Peyer's patch (tissue), 4 donors: ENCODE data around the gene LIMS1. TPM values are rescaled to one million over a fixed set of nuclear protein-coding genes. Genes with fewer than 3 reads are reported as not detected.

Experiments used
- DNase-seq, 3 donors: peaks; one replicate each; pipeline ENCODE4 v3.0.0-alpha.2; 2017 to 2019
- H3K27ac ChIP-seq, 4 donors: fragments of 200-600 bp; sonication (generic); one replicate each; pipeline ENCODE4 v1.5.1; 2016 to 2019
- H3K27me3 ChIP-seq, 2 donors: fragments of 200-600 bp; sonication (generic); one replicate each; pipeline ENCODE4 v1.5.1; 2019
- H3K36me3 ChIP-seq, 3 donors: fragments of 200-600 bp; sonication (generic); one replicate each; pipeline ENCODE4 v1.5.1; 2016 to 2019
- H3K4me1 ChIP-seq, 4 donors: fragments of 200-600 bp; sonication (generic); one replicate each; pipeline ENCODE4 v1.5.1; 2016 to 2019
- H3K4me3 ChIP-seq, 4 donors: fragments of 200-600 bp; sonication (generic); 1 replicate in 3 of 4; 2 replicates in 1 of 4; pipeline ENCODE4 v1.5.1; 2016 to 2019; ENCODE audit warnings: mild to moderate bottlenecking in 1 of 4
- H3K9me3 ChIP-seq, 4 donors: fragments of 200-600 bp; sonication (generic); one replicate each; pipeline ENCODE4 v1.5.1; 2016 to 2019; ENCODE audit warnings: mild to moderate bottlenecking in 1 of 4
- POLR2A ChIP-seq, 2 donors: fragments of 450-650 bp; IDR thresholded peaks; one replicate each; pipeline ENCODE4 v1.5.1; 2017; ENCODE audit warnings: antibody characterized with exemption in 2 of 2, mild to moderate bottlenecking in 2 of 2, moderate library complexity in 2 of 2
- total RNA-seq, 4 donors: library from RNA; depleted of rRNA; stranded (reverse); fragments of >200 nt; gene quantifications; one replicate each; pipeline ENCODE4 v1.1.0, GENCODE V29; 2016
- TF ChIP-seq, protein P1 (sequence below), 6 experiments: fragments of 450-650 bp in 4 of 6; fragments of 200-600 bp in 2 of 6; sonication (generic) in 1 of 6; IDR thresholded peaks; one replicate each; pipeline ENCODE4 v1.5.1; 2017 to 2019; ENCODE audit warnings: antibody characterized with exemption in 6 of 6, mild to moderate bottlenecking in 3 of 6, moderate library complexity in 1 of 6

The LIMS1 gene
- total RNA-seq, 4 donors from 2014 or later: 24.2 to 78.4 (median 39.6) TPM

DNA sequence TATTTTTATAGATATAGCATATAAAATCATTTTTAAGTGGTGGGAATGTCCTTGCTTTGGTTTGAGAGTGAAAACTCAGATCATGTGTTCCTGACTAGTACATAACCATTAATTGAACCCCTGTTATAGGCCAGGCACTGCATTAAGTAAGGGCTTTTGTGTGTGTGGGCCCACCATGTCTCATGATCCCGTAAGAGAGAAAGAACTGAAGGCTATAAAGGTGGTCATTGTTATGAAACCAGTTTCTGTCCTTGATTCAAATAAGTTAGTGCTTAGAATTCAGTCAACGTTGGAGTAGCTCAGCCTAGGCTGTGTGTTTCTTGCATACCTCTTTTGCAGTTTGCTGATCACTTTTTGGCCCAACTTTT, 91.5 kb downstream of the LIMS1 start:
- TF ChIP-seq, protein P1, sequence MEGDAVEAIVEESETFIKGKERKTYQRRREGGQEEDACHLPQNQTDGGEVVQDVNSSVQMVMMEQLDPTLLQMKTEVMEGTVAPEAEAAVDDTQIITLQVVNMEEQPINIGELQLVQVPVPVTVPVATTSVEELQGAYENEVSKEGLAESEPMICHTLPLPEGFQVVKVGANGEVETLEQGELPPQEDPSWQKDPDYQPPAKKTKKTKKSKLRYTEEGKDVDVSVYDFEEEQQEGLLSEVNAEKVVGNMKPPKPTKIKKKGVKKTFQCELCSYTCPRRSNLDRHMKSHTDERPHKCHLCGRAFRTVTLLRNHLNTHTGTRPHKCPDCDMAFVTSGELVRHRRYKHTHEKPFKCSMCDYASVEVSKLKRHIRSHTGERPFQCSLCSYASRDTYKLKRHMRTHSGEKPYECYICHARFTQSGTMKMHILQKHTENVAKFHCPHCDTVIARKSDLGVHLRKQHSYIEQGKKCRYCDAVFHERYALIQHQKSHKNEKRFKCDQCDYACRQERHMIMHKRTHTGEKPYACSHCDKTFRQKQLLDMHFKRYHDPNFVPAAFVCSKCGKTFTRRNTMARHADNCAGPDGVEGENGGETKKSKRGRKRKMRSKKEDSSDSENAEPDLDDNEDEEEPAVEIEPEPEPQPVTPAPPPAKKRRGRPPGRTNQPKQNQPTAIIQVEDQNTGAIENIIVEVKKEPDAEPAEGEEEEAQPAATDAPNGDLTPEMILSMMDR (IDR thresholded peaks at IDR 0.05): no peak
- no peak for TF ChIP-seq POLR2A (IDR thresholded peaks at IDR 0.05)
- DNase-seq: no peak
- Histone ChIP-seq H3K9me3 (no peaks in the 10 kb centered on the region), H3K27me3 (no peaks in the 10 kb centered on the region), H3K27ac (peak overlapping the region in 1 of 4 donors; percentile 13), H3K4me1 (peaks cover 0 to 14% (median 3%) of the 10 kb centered on the region in 4 donors), H3K36me3 (no peaks in the 10 kb centered on the region), H3K4me3 (no peak overlapping the region)

DNA sequence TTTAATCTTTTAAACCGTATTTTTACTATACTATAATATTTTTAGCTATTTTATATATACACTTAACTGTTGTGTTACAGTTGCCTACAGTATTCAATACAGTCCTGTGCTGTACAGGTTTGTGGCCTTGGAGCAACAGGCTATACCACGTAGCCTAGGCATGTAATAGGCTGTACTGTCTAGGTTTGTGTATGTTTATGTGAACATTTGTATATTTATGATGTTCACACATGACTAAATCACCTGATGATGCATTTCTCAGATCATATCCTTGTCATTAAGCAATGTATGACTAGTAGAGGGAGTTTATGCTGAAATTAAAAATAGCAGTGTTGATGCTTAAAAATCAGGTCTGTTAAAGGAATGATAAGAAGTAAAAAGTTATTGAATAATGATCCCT, 92.7 kb downstream of the LIMS1 start:
- H3K27me3 ChIP-seq: no peaks in the 10 kb centered on the region
- H3K27ac ChIP-seq: no peak overlapping the region
- TF ChIP-seq POLR2A (IDR thresholded peaks at IDR 0.05): no peak
- TF ChIP-seq, protein P1 (IDR thresholded peaks at IDR 0.05): no peak
- H3K4me3 ChIP-seq: no peak overlapping the region
- H3K4me1 ChIP-seq: peaks cover 0 to 16% (median 8%) of the 10 kb centered on the region in 4 donors
- no peaks in the 10 kb centered on the region for H3K36me3 ChIP-seq
- DNase-seq: no peak
- H3K9me3 ChIP-seq: no peaks in the 10 kb centered on the region

- no peak for DNase-seq
- Histone ChIP-seq H3K36me3 (no peaks in the 10 kb centered on the region), H3K9me3 (no peaks in the 10 kb centered on the region), H3K27ac (peak overlapping the region in 1 of 4 donors; percentile 14), H3K4me1 (peaks cover 0 to 23% (median 12%) of the 10 kb centered on the region in 4 donors), H3K27me3 (no peaks in the 10 kb centered on the region), H3K4me3 (no peak overlapping the region)
- TF ChIP-seq, protein P1 (IDR thresholded peaks at IDR 0.05): no peak
- TF ChIP-seq POLR2A (IDR thresholded peaks at IDR 0.05): no peak
These were observed 93.8 kb downstream of the LIMS1 start for GRCh38 chr2:108627911-108628567.

- DNase-seq: no peak
- H3K27me3 ChIP-seq: no peaks in the 10 kb centered on the region
- peak overlapping the region in 1 of 4 donors; percentile 20 for H3K27ac ChIP-seq
- no peaks in the 10 kb centered on the region for H3K9me3 ChIP-seq
- no peak overlapping the region for H3K4me3 ChIP-seq
- peaks cover 2 to 32% (median 12%) of the 10 kb centered on the region in 4 donors for H3K4me1 ChIP-seq
- no peak for TF ChIP-seq POLR2A (IDR thresholded peaks at IDR 0.05)
- TF ChIP-seq, protein P1 (IDR thresholded peaks at IDR 0.05): no peak
- H3K36me3 ChIP-seq: no peaks in the 10 kb centered on the region
These were observed 94.7 kb downstream of the LIMS1 start for GRCh38 chr2:108628936-108629335.

DNA sequence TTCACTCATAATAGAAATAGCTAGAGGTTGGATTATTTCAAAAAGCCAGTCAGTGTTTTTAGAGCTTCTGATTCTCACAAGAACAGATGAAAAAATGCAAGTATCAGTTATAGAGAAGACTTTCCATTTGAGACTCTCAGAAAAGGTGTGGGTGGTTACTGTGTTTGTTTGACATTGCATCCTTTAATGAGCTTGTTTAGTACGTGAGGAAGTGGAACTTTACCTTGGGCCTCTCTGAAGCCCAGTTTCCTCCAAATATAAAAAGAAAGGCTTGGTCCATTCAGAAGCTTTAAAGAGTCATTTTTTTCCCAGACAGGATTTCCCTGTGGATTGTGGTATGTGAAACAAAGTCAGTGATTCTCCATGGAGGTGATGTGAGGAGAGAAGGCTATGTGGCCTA, 95.1 kb downstream of the LIMS1 start:
- TF ChIP-seq, protein P1 (IDR thresholded peaks at IDR 0.05): no peak
- no peak for TF ChIP-seq POLR2A (IDR thresholded peaks at IDR 0.05)
- H3K4me1 ChIP-seq: peaks cover 4 to 37% (median 12%) of the 10 kb centered on the region in 4 donors
- no peaks in the 10 kb centered on the region for H3K36me3 ChIP-seq
- H3K4me3 ChIP-seq: no peak overlapping the region
- peak overlapping the region in 1 of 4 donors; percentile 20 for H3K27ac ChIP-seq
- DNase-seq: no peak
- no peaks in the 10 kb centered on the region for H3K9me3 ChIP-seq
- H3K27me3 ChIP-seq: no peaks in the 10 kb centered on the region
